Limb (tissue), 2 donors: ENCODE data around the gene LAMB2.

ENCODE experiments used
- DNase-seq, 2 donors: peaks; one replicate each; pipeline ENCODE4 v3.0.0-alpha.2; 2016; ENCODE audit errors: extremely low spot score in 2 of 2

LAMB2 gene

DNA sequence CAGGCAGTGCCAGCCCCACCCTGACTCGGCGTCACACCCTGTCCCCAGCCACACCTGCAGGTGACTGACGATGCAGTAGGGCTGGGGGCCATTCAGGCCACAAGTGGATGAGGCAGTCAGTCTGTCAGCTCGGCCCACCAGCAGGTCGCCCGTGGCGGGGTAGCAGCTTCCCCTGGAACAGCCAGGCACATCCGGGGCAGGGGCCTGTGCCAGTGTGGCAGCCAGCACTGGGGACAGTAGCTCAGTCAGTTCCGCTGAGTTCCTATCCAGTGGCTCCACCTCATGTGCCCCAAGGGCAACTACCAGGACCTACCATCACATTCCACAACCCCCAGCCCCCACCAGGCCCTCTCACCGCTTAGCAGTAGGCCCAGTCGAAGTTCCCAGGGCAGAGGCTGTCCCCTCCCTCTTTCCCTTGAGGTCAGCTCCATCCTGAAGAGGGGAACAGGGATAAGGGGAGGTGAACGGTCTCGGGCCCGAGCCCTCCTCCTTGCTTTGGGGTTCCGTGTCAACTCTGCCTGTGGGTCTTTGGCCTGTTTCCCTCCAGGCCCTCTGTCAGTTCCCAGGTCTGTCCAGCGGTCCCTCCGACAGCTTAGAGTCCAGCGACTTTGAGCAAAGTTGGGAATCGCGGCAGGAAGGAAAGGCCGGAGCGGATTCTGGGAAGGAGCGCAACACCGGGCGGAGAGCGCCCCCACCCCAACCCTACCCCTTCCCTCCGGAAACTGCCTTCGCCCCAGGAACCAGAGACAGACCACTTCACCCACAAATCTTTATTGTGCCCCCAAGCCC, at the start of gene LAMB2:
Gene LAMB2 (minus strand): TSS at position 614 of the 789 bp plus-strand sequence. CDS start 183 bp downstream, at position 431.
- DNase-seq, result peak; percentile 73 to 84

DNA sequence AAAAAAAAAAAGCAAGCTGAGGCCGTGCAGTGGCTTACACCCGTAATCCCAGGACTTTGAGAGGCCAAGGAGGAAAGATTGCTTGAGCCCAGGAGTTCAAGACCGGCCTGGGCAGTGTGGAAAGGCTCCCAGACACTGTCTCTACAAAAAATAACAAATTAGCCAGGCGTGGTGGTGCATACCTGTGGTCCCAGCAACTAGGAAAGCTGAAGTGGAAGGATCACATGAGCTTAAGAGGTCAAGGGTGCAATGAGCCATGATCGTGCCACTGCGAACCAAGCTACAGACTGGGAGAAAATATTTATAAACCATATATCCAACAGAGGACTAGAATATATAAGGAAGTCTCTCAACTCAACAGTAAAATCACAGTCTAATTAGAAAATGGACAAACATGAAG, 48.5 kb upstream of the LAMB2 start:
- DNase-seq, result no peak

DNA sequence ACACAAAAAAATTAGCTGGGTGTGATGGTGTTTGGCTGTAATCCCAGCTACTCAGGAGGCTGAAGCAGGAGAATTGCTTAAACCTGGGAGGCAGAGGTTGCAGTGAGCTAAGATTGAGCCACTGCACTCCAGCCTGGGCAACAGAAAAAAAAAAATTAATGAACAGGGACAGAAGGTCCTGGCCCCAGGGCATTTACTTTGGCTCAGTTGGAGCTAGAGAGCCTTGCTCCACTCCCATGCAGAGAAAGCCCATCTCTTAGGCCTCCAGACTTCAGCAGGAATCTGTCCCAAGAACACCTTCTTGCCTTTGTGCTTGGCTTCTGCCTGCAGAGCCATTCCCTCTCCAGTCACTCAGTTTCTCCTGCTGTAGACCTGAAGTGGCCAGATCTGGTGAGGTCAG, 47.3 kb upstream of the LAMB2 start:
- no peak for DNase-seq

- no peak for DNase-seq
Observed at GRCh38 chr3:49177073-49177472, 44.2 kb upstream of the LAMB2 start.

- no peak for DNase-seq
Observed at GRCh38 chr3:49175530-49175929, 42.7 kb upstream of the LAMB2 start.

GRCh38 chr3:49174397-49174985, 41.6 kb upstream of the LAMB2 start:
- peak; percentile 6 to 55 for DNase-seq

DNA sequence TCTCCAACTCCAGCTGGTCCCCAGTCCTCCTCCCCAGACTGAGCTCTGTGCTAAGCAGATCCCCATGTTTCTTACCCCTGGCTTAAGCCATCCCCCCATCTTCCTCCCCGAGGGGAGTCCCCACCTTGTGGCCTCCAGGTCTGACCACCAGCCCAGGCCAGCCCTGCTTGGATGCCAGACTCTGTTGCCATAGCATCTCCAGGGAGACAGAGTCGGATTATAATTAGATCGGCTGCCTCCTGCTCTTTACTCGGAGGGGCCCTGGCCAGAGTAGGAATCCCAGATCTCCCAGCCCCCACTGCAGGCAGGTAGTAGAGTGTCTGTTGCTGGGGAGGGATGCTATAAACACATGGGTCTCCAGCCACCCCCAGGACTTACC, 40.9 kb upstream of the LAMB2 start:
- DNase-seq, result peak; percentile 21 to 56

DNA sequence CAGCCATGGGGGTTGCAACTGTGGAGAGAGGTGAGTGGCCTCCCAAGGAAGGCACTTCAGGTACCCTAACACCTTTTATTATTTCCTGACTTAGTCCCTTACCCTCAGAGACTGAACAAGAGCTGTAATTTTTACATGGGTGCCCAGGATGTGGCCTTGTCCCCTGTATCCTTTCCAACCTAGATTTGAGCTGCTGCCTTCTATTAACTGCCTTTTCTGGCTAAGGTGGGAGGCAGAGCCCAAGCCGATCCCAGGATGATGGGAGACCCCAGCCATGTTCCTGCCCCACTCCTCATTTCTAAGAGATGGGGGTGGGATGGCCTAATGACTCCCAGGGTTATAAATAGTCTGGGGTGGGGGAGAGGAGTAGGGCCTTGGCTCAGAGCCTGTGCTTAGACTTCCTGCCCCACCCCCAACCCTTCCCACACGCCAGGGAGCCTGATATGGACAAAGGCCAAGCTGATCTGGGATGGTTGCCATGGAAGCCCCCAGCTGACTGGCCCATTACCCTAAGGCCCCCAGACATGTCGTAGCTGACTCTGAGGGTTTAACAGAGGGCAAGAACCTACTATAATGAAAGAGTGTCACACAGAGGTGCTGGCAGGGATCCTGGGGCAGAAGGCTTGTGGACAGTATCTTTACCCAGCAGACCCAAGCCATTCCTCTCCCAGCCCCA, 40.4 kb upstream of the LAMB2 start:
- peak; percentile 65 to 80 for DNase-seq

- DNase-seq, result no peak
Observed at GRCh38 chr3:49172551-49173041, 39.7 kb upstream of the LAMB2 start.

DNA sequence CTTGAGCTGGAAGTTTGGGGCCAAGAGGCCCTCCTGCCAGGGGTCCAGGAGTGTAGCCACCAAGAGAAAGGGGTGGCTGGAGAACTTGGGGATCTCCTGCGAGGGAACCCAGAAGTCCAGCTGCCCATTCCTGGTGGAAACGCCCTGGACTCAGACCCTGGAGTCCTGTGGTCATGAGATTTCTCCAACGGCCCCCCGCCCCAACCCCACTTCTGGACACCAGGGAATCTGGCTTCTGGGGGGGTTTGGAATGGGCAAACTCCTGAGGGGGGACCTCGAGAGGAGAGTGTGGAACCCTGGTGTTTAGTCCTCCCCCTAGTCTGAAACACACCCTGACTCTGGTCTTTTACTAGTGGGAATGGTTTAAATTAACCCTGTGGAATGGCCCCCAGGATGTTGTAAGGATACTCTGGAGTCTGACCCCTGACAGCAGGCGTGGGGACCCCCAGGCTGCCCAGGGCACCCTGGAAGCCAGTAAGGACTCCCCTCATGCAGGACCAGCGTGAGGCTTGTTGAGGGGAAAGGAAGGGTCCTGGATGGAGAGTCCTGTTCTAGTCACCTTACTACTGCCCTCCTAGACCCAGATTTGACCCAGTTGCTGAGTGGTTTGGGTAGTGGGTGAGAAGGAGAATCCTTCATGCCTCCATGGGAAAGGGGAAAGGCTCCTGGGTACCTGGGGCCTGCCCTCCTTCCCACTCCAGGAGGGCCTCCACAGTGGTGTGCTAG, 39.1 kb upstream of the LAMB2 start:
- DNase-seq, result peak in 1 of 2 donors; percentile 40

DNA sequence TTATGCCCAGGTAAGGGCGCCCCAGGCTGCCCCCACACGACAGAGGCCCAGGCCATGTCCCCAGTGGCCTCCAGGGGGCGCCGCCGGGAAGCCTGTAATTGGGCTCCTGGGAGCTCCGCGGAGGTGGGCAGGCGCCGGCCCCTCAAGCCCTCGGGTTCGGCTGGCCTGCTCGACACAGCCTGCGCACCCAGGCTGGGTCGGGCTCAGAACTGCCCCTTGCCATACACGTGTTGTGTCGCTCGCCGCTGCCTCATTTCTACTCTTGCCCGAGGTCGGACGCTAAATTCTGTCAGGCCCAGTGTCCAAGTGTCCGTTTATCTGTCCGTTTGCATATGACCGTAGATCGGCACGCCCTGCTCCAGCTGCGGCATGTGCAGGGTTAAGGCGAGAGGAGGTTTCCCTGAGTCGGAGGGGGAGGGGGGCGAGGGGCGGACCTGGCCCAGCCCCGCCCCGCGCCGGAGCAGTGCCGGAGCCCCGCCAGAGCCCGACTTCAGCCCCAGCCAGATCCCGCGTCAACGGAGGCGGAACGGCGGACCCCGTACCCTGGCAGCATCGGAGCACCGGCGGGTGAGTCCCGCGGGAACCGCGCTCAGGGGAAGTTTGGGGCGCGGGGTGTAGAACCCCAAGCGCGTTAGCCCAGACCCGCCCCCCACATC, 38.4 kb upstream of the LAMB2 start, which contains the start of gene KLHDC8B:
Gene KLHDC8B (plus strand): TSS at position 480 of the 656 bp plus-strand sequence. CDS start 1,172 bp downstream, outside the sequence.
- peak; percentile 88 to 89 for DNase-seq

DNA sequence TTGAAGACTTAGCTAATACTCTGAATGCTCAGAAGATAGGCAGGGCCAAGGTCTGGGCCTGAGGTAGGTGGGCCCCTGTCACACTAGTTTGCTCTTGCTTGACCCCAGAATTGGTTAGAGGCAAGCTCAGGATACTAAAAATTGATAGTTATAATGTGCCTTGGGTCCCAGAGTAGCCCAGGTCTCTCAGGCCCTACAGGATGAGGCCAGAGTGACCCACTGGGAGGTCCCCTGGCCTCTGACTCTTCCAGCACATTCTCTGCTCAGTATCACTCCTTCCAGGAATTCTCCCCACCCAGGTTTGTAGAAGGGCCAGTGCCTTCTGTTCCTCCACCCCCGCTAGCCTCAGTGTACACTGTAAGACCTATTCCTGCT, 37.9 kb upstream of the LAMB2 start:
- DNase-seq, result no peak

DNA sequence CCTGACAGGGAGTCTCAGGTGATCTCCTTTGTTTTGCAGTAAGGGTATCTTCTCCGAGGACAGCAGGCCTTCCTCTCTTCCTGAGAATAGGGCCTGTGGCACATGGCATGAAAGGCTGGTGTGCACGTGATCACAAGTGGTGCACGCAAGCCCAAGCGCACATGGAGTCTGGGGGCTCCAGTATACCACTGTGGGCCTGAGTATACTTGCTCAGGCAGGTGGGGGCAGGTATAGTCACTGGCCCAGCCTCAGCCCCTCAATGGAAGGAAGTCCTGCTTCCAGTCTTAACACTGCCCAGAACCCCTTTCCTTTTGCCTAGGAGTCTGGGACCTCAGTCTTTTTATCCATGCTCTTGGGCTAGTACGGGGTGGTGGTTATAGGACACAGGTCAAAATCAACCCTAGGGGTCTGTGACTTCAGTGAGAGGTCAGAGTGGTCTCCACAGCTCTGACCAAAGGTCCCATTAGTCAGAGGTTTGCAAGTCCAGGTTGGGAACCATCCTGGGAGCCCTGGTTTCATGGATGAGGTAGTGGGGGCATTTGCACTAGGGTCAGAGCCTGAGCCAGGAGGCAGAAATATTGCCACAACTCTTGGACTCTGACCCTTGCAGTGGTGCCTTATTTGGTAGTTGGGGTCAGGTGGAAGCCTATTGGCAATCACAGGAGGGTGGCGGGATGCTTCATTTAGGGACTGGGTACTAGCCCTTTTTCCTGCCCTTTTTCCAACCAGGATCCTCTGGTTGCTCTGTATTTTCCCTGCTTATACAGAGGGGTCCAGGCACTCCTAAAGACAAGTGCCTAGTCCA, 34.1 kb upstream of the LAMB2 start:
- no peak for DNase-seq

GRCh38 chr3:49165771-49166751, 33.2 kb upstream of the LAMB2 start, which contains the start of gene CCDC71:
CCDC71 (minus strand) TSS chr3:49166331; CDS start chr3:49164208, 2,123 bp downstream.
- DNase-seq, result peak; percentile 74 to 89

- no peak for DNase-seq
Observed at GRCh38 chr3:49164983-49165720, 32.3 kb upstream of the LAMB2 start.

- DNase-seq, result no peak
Observed at GRCh38 chr3:49163609-49164008, 30.8 kb upstream of the LAMB2 start.

DNA sequence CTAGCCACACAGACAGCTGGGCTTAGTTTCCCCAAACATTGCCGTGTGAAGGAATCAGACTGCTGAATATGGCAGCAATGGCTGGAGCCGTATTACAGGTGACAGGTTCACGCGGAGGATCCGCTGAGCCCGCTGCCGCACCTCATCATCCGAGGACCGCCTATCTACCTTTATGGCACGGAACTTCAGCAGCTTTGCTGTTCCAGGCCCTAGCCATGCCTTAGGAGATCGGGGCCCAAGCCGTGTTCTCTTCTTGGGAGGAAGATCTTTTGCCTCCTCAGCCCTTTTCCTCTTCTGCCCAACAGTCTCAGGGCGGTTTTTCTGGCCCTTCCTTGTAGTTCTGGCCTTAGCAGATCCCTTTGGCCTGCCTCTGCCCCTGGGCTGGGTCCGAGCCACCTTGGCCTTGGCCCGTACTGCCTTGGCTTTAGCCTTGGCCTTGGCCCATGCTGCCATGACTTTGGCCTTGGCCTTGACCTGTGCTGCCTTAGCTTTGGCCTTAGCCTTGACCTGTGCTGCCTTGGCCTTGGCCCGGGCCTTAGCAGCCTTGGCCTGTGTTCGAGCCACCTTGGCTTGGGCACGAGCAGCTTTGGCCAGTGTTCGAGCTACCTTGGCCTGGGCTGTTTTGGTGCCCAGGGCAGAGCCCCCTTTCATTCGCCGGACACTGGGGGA, 30.0 kb upstream of the LAMB2 start:
- DNase-seq, result no peak
